GM12891 (cell line): ENCODE measurements around the gene UNC45B.

Source experiments
- DNase-seq: peaks from one replicate; pipeline ENCODE4 v3.0.0; 2011; ENCODE audit warnings: low spot score; ENCODE audit not compliant: insufficient read length
- FAIRE-seq: peaks from 2 replicates; lab custom pipeline; 2011; peaks lifted over from hg19 to GRCh38; lab: Jason Lieb, UNC
- PAX5 ChIP-seq: IDR thresholded peaks from 2 replicates; pipeline ENCODE4 v1.6.1; 2011; ENCODE audit warnings: low read length, moderate library complexity, mild to moderate bottlenecking; ENCODE audit not compliant: insufficient read depth, severe bottlenecking
- POLR2A ChIP-seq: IDR thresholded peaks from 2 replicates; pipeline ENCODE4 v1.6.1; 2011; ENCODE audit warnings: low read depth, low read length, control low read depth
- POLR2AphosphoS5 ChIP-seq: IDR thresholded peaks from 2 replicates; pipeline ENCODE4 v1.6.1; 2011; ENCODE audit warnings: low read depth, low read length, control low read depth
- POU2F2 ChIP-seq: IDR thresholded peaks from 2 replicates; pipeline ENCODE4 v1.6.1; 2011; ENCODE audit warnings: low read depth, mild to moderate bottlenecking, control low read depth, low read length, moderate library complexity
- SPI1 ChIP-seq: IDR thresholded peaks from 2 replicates; pipeline ENCODE4 v1.6.1; 2011; ENCODE audit warnings: low read depth, low read length, control low read depth
- TAF1 ChIP-seq: IDR thresholded peaks from 2 replicates; pipeline ENCODE4 v1.6.1; 2011; ENCODE audit warnings: low read depth, low read length, control low read depth

The UNC45B gene

GRCh38 chr17:35238821-35239220, 91.2 kb downstream of the UNC45B start:
- DNase-seq = no peak
- FAIRE-seq = no peak
- TF ChIP-seq TAF1 = no peak
- no peak for TF ChIP-seq POLR2A
- TF ChIP-seq POU2F2 = no peak
- no peak for TF ChIP-seq PAX5
- no peak for TF ChIP-seq POLR2AphosphoS5
- no peak for TF ChIP-seq SPI1
